Left colon (tissue), 2 donors: ENCODE measurements around the gene MAP2K6. TPM values are rescaled to one million over a fixed set of nuclear protein-coding genes. Genes with fewer than 3 reads are reported as not detected.
A peak's percentile ranks its signal among the peaks of the same experiment; 100 is the strongest.

Experiments used
- ATAC-seq: fragments of 200-7000 bp; cut with Tn5 transposase; one replicate; pipeline ENCODE4 v1.9.1; 2020; ENCODE audit warnings: mild to moderate bottlenecking, moderate library complexity
- DNase-seq, 2 donors: peaks; one replicate each; pipeline ENCODE4 v3.0.0-alpha.2; 2020
- intact Hi-C, 2 donors: fragments of 100-400 bp; cut with DNase I in 1 of 2; cut with micrococcal nuclease in 1 of 2; formaldehyde crosslinking; loops; one replicate each; pipeline versions ENCODE4 v1.11.2 to v1.14.0; 2022; cut with DNase I, micrococcal nuclease
- total RNA-seq, 2 donors: library from RNA; stranded (reverse); fragmentation: NEBNext Ultra II Directional; extraction: Animal tissue kit (Norgen Biotek cat#: 25700); gene quantifications; one replicate each; pipeline ENCODE4 v1.2.1, GENCODE V29; 2021
- donor health status: DM: no; HTN: no; CAD: no.
- donor health status: DM: yes; HTN: yes; CAD: no.

Gene MAP2K6
- total RNA-seq, 2 donors from 2014 or later: 58.4 to 128 TPM

GRCh38 chr17:69592692-69593350 is 178.3 kb downstream of the MAP2K6 start:
- intact Hi-C loops: no loop called here
- ATAC-seq: no peak
- DNase-seq: no peak

- ATAC-seq (no peak), DNase-seq (no peak)
- intact Hi-C loops: no loop called here
Observed at GRCh38 chr17:69593351-69593715, 178.8 kb downstream of the MAP2K6 start.

- no peak for DNase-seq
- intact Hi-C loops: no loop called here
- ATAC-seq: no peak
Observed at GRCh38 chr17:69593716-69594115, 179.2 kb downstream of the MAP2K6 start.

DNA sequence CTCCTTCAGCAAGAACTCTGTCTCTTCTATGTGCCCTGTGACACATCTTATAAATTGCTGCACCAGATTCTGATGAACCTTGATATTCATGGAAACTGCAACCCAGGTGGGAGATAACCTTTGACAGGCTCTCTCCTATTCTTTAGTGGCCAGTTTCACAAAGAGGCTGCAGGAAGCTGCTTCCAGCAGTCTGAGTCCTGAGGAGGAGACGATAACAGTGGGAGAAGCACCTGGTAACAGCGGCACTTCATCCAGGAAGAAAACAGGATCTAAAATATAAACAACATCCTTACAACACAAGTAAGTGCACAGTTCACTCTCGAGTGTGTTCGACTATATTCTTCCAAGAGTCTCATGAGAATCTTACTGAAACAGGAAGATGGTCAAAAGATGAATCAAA is 180.1 kb downstream of the MAP2K6 start:
- DNase-seq (no peak), ATAC-seq (no peak)
- intact Hi-C loops: no loop called here

- intact Hi-C loops: no loop called here
- DNase-seq (no peak), ATAC-seq (no peak)
Observed at GRCh38 chr17:69596141-69596540, 181.6 kb downstream of the MAP2K6 start.

DNA sequence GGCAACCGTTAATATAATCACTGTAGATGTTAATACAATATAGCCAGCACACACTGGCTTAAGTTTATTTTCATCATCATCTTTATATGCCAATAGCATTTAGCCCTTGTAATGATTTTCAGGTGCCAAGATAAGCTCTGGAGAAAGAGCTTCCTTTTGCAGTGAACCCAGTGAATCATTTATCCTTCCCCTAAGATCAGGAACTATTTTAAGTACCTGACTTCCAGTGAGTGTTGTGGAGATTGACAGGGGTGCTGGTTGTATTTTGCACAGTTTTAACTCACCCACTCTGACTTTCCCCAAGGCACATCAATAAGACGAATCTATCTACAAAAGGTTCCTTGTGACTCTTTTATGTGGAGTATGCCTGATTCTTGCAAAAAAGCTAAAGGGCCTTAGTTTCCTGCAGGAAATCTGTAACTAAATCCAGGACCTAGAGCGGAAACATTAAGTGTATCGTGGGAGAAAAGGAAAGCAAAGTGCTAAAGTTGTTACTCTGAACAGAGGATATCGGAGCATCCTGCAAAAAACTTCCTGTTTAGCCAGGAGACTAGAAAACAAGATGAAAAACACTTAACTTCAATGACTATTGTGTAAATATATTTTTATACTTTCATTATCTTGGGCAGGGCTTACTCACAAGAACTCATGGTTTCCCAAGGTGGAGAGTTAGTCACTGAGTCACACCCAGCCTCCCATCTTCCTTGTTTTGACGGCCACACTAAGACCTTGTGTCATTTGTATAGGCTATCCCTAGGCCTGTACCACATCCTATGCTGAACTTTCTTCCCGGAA is 183.6 kb downstream of the MAP2K6 start:
- intact Hi-C loops: no loop called here
- no peak for DNase-seq
- peak; percentile 54 for ATAC-seq

- ATAC-seq: no peak
- DNase-seq: no peak
- intact Hi-C loops: no loop called here
Observed at GRCh38 chr17:69602972-69603371, 188.5 kb downstream of the MAP2K6 start.

Other genes starting within 250 kb of the MAP2K6 start
- 1 to 10 TPM; 2.7 to 7.7 TPM for gene ABCA10, start 185.9 kb upstream of the MAP2K6 start, total RNA-seq
- 10 to 100 TPM; 63.8 to 64.7 TPM for gene ABCA5, start 87.6 kb upstream of the MAP2K6 start, total RNA-seq